B cell (primary cell): ENCODE measurements around the gene EFNA1.

ENCODE experiments used
- CTCF ChIP-seq: fragments of 200-600 bp; IDR thresholded peaks from one replicate; pipeline ENCODE4 v1.8.0; 2022; ENCODE audit warnings: antibody characterized with exemption, mild to moderate bottlenecking
- EZH2 ChIP-seq: IDR thresholded peaks from 2 replicates; pipeline ENCODE4 v1.6.1; 2012; ENCODE audit warnings: borderline replicate concordance, low read depth, mild to moderate bottlenecking, moderate library complexity, low read length; ENCODE audit not compliant: insufficient read depth, poor library complexity, severe bottlenecking

GRCh38 chr1:155086128-155086741 is 41.4 kb upstream of the EFNA1 start:
- TF ChIP-seq CTCF (peak; percentile 98), EZH2 (no peak)
